GM19043 (cell line): ENCODE measurements around the gene EFNA3.

Experiments
- ATAC-seq: cut with Tn5 transposase; IDR thresholded peaks from one replicate; pipeline ENCODE4 v1.9.1; 2021; ENCODE audit warnings: low read depth; ENCODE audit not compliant: unreplicated experiment

Gene EFNA3

GRCh38 chr1:155082301-155083051, 3.8 kb downstream of the EFNA3 start:
- no peak for ATAC-seq

- no peak for ATAC-seq
These were observed 4.5 kb downstream of the EFNA3 start for GRCh38 chr1:155083052-155083541.

GRCh38 chr1:155083865-155084721, 5.5 kb downstream of the EFNA3 start:
- no peak for ATAC-seq

GRCh38 chr1:155084722-155085503, 6.3 kb downstream of the EFNA3 start:
- ATAC-seq, result peak; percentile 66

- no peak for ATAC-seq
These were observed 7.0 kb downstream of the EFNA3 start for GRCh38 chr1:155085504-155086127.

GRCh38 chr1:155086128-155086741, 7.6 kb downstream of the EFNA3 start:
- ATAC-seq, result no peak

GRCh38 chr1:155086856-155087535, 8.4 kb downstream of the EFNA3 start:
- no peak for ATAC-seq

- ATAC-seq, result no peak
These were observed 12.7 kb downstream of the EFNA3 start for GRCh38 chr1:155091071-155092051.

- ATAC-seq, result no peak
These were observed 13.5 kb downstream of the EFNA3 start for GRCh38 chr1:155092131-155092530.

- ATAC-seq, result no peak
These were observed 14.0 kb downstream of the EFNA3 start for GRCh38 chr1:155092641-155093040.

- no peak for ATAC-seq
These were observed 15.4 kb downstream of the EFNA3 start for GRCh38 chr1:155093911-155094621.

GRCh38 chr1:155094622-155094948, 15.9 kb downstream of the EFNA3 start:
- ATAC-seq, result no peak

GRCh38 chr1:155099331-155099730, 20.7 kb downstream of the EFNA3 start:
- no peak for ATAC-seq

- ATAC-seq, result no peak
These were observed 24.7 kb downstream of the EFNA3 start for GRCh38 chr1:155103325-155103724.

GRCh38 chr1:155104605-155105534, 26.2 kb downstream of the EFNA3 start:
- no peak for ATAC-seq

GRCh38 chr1:155105604-155106011, 27.0 kb downstream of the EFNA3 start:
- no peak for ATAC-seq

GRCh38 chr1:155106862-155107261, 28.2 kb downstream of the EFNA3 start:
- ATAC-seq, result no peak
